A549 (cell line): ENCODE results near the gene NFATC2. TPM values are rescaled to one million over a fixed set of nuclear protein-coding genes. Genes with fewer than 3 reads are reported as not detected.

Source experiments
- ATAC-seq, 2 experiments: fragments of 200-7000 bp in 1 of 2; fragments of >200 bp in 1 of 2; cut with Nextera tagmentation in 1 of 2; cut with Tn5 transposase in 1 of 2; 3 replicates each; pipeline versions ENCODE4 v1.8.0 to v1.9.1; 2018 to 2020; ENCODE audit warnings: mild to moderate bottlenecking in 1 of 2, moderate library complexity in 1 of 2
- CTCF ChIA-PET: fragments of 300-600 bp; sonication (Branson Sonifier 250); formaldehyde crosslinking; extraction: SDS; loops from one replicate; lab custom pipeline; 2021; ENCODE audit warnings: antibody characterized with exemption, inconsistent platforms; lab: Yijun Ruan, JAX
- POLR2A ChIA-PET: fragments of 350-600 bp; formaldehyde crosslinking; extraction: SDS; loops from one replicate; lab custom pipeline; 2021; ENCODE audit warnings: antibody characterized with exemption, inconsistent platforms; lab: Yijun Ruan, JAX
- DNase-seq, 2 experiments: peaks; one replicate each; pipeline versions ENCODE4 v3.0.0 to v3.0.0-alpha.2; 2011 to 2016; ENCODE audit warnings: low read depth in 1 of 2, low spot score in 1 of 2
- FAIRE-seq: peaks from 2 replicates; lab custom pipeline; 2011; peaks lifted over from hg19 to GRCh38; lab: Jason Lieb, UNC
- H3K27ac ChIP-seq, 2 experiments: fragments of >200 bp; sonication (Bioruptor Twin); formaldehyde crosslinking; 3 replicates each; pipeline ENCODE4 v1.5.1; 2016 to 2017
- H3K4me1 ChIP-seq: fragments of >200 bp; sonication (Bioruptor Twin); formaldehyde crosslinking; 3 replicates; pipeline ENCODE4 v1.6.1; 2016
- H3K4me2 ChIP-seq: fragments of >200 bp; sonication (Bioruptor Twin); formaldehyde crosslinking; 3 replicates; pipeline ENCODE4 v1.6.1; 2016
- H3K4me3 ChIP-seq: fragments of >200 bp; sonication (Bioruptor Twin); formaldehyde crosslinking; 3 replicates; pipeline ENCODE4 v1.5.1; 2016
- H3K9me3 ChIP-seq: fragments of >200 bp; sonication (Bioruptor Twin); formaldehyde crosslinking; 3 replicates; pipeline ENCODE4 v1.6.1; 2016
- CBX2 ChIP-seq: fragments of 200-600 bp; sonication (generic); IDR thresholded peaks from 2 replicates; pipeline ENCODE4 v1.6.1; 2016; ENCODE audit warnings: low read depth, mild to moderate bottlenecking, borderline replicate concordance
- EHF ChIP-seq: fragments of 250-450 bp; sonication (Bioruptor Pico); IDR thresholded peaks from 2 replicates; pipeline ENCODE4 v1.5.0; 2020; ENCODE audit warnings: mild to moderate bottlenecking
- EP300 ChIP-seq, 2 experiments: fragments of >200 bp; sonication (Bioruptor Twin); formaldehyde crosslinking; IDR thresholded peaks; 2 replicates in 1 of 2; 3 replicates in 1 of 2; pipeline ENCODE4 v1.6.1; 2016 to 2017
- ESRRA ChIP-seq: fragments of 150-350 bp; IDR thresholded peaks from 2 replicates; pipeline ENCODE4 v1.6.1; 2014; ENCODE audit warnings: mild to moderate bottlenecking, low read length, borderline replicate concordance
- FOSB ChIP-seq: fragments of 250-450 bp; sonication (Bioruptor Pico); IDR thresholded peaks from 2 replicates; pipeline ENCODE4 v1.5.0; 2020; ENCODE audit warnings: mild to moderate bottlenecking, moderate library complexity
- FOSL2 ChIP-seq, 2 experiments: fragments of 450-650 bp in 1 of 2; fragments of >200 bp in 1 of 2; sonication (Bioruptor Twin) in 1 of 2; formaldehyde crosslinking; IDR thresholded peaks; 2 replicates each; pipeline versions ENCODE4 v1.5.0 to v1.6.1; 2016 to 2020; ENCODE audit warnings: mild to moderate bottlenecking in 1 of 2, moderate library complexity in 1 of 2
- FOXS1 ChIP-seq: fragments of 250-450 bp; sonication (Bioruptor Pico); IDR thresholded peaks from 2 replicates; pipeline ENCODE4 v1.5.0; 2020; ENCODE audit warnings: mild to moderate bottlenecking, moderate library complexity
- HDAC2 ChIP-seq: fragments of 200-600 bp; sonication (generic); IDR thresholded peaks from 2 replicates; pipeline ENCODE4 v1.6.1; 2016
- HOXA7 ChIP-seq: fragments of 250-450 bp; sonication (Bioruptor Pico); IDR thresholded peaks from 2 replicates; pipeline ENCODE4 v1.5.0; 2020; ENCODE audit warnings: mild to moderate bottlenecking, moderate library complexity
- HOXB13 ChIP-seq: fragments of 250-450 bp; sonication (Bioruptor Pico); IDR thresholded peaks from 2 replicates; pipeline ENCODE4 v1.5.0; 2020; ENCODE audit warnings: low read depth, mild to moderate bottlenecking, moderate library complexity
- HOXB5 ChIP-seq: fragments of 250-450 bp; sonication (Bioruptor Pico); IDR thresholded peaks from 2 replicates; pipeline ENCODE4 v1.5.0; 2020; ENCODE audit warnings: mild to moderate bottlenecking, moderate library complexity
- JUN ChIP-seq, 2 experiments: fragments of >200 bp; sonication (Bioruptor Twin); formaldehyde crosslinking; IDR thresholded peaks; 2 replicates in 1 of 2; 3 replicates in 1 of 2; pipeline ENCODE4 v1.6.1; 2016 to 2017
- JUNB ChIP-seq: fragments of >200 bp; sonication (Bioruptor Twin); formaldehyde crosslinking; IDR thresholded peaks from 2 replicates; pipeline ENCODE4 v1.6.1; 2016
- KDM1A ChIP-seq: fragments of 200-600 bp; sonication (generic); IDR thresholded peaks from 2 replicates; pipeline ENCODE4 v1.6.1; 2016; ENCODE audit warnings: low read depth, mild to moderate bottlenecking
- KDM5A ChIP-seq: fragments of 200-600 bp; sonication (generic); IDR thresholded peaks from 2 replicates; pipeline ENCODE4 v1.6.1; 2016; ENCODE audit warnings: antibody characterized with exemption, mild to moderate bottlenecking
- MAX ChIP-seq: IDR thresholded peaks from 2 replicates; pipeline ENCODE4 v1.6.1; 2012
- NFE2L2 ChIP-seq: fragments of 150-350 bp; conservative IDR thresholded peaks from 2 replicates; pipeline ENCODE4 v1.6.1; 2014; ENCODE audit warnings: low read length
- NPAS2 ChIP-seq: fragments of 250-450 bp; sonication (Bioruptor Pico); IDR thresholded peaks from 2 replicates; pipeline ENCODE4 v1.8.0; 2022; ENCODE audit warnings: mild to moderate bottlenecking, moderate library complexity, borderline replicate concordance
- NR3C1 ChIP-seq: fragments of >200 bp; sonication (Bioruptor Twin); formaldehyde crosslinking; IDR thresholded peaks from 3 replicates; pipeline ENCODE4 v1.6.1; 2017
- PHF8 ChIP-seq: fragments of 200-600 bp; sonication (generic); IDR thresholded peaks from 2 replicates; pipeline ENCODE4 v1.6.1; 2016; ENCODE audit warnings: low read depth, mild to moderate bottlenecking, antibody characterized with exemption, moderate library complexity, borderline replicate concordance
- POLR2AphosphoS2 ChIP-seq: conservative IDR thresholded peaks from 2 replicates; pipeline ENCODE4 v1.6.1; 2012; ENCODE audit warnings: low read length, improper control_type of control experiment, inconsistent platforms
- RCOR1 ChIP-seq: fragments of 150-350 bp; IDR thresholded peaks from 2 replicates; pipeline ENCODE4 v1.6.1; 2014; ENCODE audit warnings: antibody characterized with exemption, low read length, low read depth
- RFX5 ChIP-seq: fragments of 450-650 bp; IDR thresholded peaks from 2 replicates; pipeline ENCODE4 v1.7.1; 2014; ENCODE audit warnings: antibody characterized with exemption, mild to moderate bottlenecking, moderate library complexity
- RNF2 ChIP-seq: fragments of 200-600 bp; sonication (generic); IDR thresholded peaks from 2 replicates; pipeline ENCODE4 v1.6.1; 2016; ENCODE audit warnings: low read depth, mild to moderate bottlenecking, antibody characterized with exemption, moderate library complexity, borderline replicate concordance
- SMC3 ChIP-seq: fragments of >200 bp; sonication (Bioruptor Twin); formaldehyde crosslinking; IDR thresholded peaks from 3 replicates; pipeline ENCODE4 v1.6.1; 2018; ENCODE audit warnings: inconsistent platforms
- TFCP2L1 ChIP-seq: fragments of 250-450 bp; sonication (Bioruptor Pico); IDR thresholded peaks from 2 replicates; pipeline ENCODE4 v1.5.0; 2021; ENCODE audit warnings: mild to moderate bottlenecking
- ZC3H11A ChIP-seq: fragments of 450-650 bp; IDR thresholded peaks from 2 replicates; pipeline ENCODE4 v1.6.1; 2014; ENCODE audit warnings: antibody characterized with exemption, mild to moderate bottlenecking
- ZFP36 ChIP-seq: fragments of 450-650 bp; IDR thresholded peaks from 2 replicates; pipeline ENCODE4 v1.6.1; 2014; ENCODE audit warnings: borderline replicate concordance; ENCODE audit not compliant: partially characterized antibody
- WGBS: methylation state at CpG from one replicate; pipeline ENCODE4 v1.1.6; 2017; ENCODE audit errors: missing lambda C conversion rate; 5-methylcytosine and 5-hydroxymethylcytosine counted together
- polyA plus RNA-seq, 4 experiments: library from polyadenylated mRNA; depleted of rRNA in 3 of 4; stranded (reverse); fragments of >200 nt; fragmentation: RNase III in 1 of 4; extraction: RNeasy Plus Mini Kit Qiagen cat#74134 plus additional on column Dnase treatment in 1 of 4; gene quantifications; 2 replicates in 3 of 4; 3 replicates in 1 of 4; pipeline ENCODE4 v1.2.3, GENCODE V29; 2011 to 2017
- TF ChIP-seq, protein P1 (sequence below): fragments of 450-650 bp; IDR thresholded peaks from 2 replicates; pipeline ENCODE4 v1.6.1; 2014; ENCODE audit warnings: antibody characterized with exemption
- TF ChIP-seq, protein P2 (sequence below): IDR thresholded peaks from 2 replicates; pipeline ENCODE4 v1.6.1; 2012
- TF ChIP-seq, protein P3 (sequence below): fragments of 250-450 bp; sonication (Bioruptor Pico); IDR thresholded peaks from 2 replicates; pipeline ENCODE4 v1.5.0; 2020; ENCODE audit warnings: low read depth, mild to moderate bottlenecking, moderate library complexity

The NFATC2 gene
- polyA plus RNA-seq, 2 of the 4 experiments (the other 2 are of a cell fraction) = 0.75 to 1.6 TPM

DNA sequence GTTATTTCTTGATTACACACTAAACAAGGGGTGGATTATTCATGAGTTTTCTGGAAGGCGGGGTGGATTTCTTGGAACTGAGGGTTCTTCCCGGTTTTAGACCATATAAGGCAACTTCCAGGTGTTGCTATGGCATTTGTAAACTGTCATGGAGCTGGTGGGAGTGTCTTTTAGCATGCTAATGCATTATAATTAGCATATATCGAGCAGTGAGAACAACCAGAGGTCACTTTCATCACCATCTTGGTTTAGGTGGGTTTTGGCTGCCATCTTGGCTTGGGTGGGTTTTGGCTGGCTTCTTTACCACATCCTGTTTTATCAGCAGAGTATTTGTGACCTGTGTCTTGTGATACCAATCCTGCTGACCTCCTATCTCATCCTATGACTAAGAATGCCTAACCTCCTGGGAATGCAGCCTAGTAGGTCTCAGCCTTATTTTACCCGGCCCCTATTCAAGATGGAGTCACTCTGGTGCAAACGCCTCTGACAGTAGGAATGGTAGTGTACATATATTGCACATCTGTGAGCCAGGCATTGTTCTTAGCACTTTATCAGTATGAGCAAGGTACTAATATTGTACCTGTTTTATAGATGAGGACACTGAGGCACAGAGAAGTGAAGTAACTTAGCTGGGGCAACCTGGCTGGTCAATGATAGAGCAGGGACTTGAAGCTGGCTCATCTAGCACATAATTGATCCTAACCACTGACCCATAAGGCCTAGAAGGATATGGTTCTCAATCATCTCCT is 203.7 kb downstream of the NFATC2 start:
- TF ChIP-seq PHF8 = no peak
- no peak for TF ChIP-seq KDM1A
- TF ChIP-seq ESRRA = no peak
- no peak for TF ChIP-seq POLR2AphosphoS2
- TF ChIP-seq, protein P1, sequence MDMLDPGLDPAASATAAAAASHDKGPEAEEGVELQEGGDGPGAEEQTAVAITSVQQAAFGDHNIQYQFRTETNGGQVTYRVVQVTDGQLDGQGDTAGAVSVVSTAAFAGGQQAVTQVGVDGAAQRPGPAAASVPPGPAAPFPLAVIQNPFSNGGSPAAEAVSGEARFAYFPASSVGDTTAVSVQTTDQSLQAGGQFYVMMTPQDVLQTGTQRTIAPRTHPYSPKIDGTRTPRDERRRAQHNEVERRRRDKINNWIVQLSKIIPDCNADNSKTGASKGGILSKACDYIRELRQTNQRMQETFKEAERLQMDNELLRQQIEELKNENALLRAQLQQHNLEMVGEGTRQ = no peak
- peak; percentile 88 for TF ChIP-seq HOXB5 (CRISPR knock-in tag)
- TF ChIP-seq, protein P2, sequence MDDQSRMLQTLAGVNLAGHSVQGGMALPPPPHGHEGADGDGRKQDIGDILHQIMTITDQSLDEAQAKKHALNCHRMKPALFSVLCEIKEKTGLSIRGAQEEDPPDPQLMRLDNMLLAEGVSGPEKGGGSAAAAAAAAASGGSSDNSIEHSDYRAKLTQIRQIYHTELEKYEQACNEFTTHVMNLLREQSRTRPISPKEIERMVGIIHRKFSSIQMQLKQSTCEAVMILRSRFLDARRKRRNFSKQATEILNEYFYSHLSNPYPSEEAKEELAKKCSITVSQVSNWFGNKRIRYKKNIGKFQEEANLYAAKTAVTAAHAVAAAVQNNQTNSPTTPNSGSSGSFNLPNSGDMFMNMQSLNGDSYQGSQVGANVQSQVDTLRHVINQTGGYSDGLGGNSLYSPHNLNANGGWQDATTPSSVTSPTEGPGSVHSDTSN = no peak
- no peak for TF ChIP-seq JUN (IDR thresholded peaks at IDR 0.05)
- TF ChIP-seq EHF (CRISPR knock-in tag) = peak; percentile 39; the same call in 1 of the 2 replicates
- no peak for TF ChIP-seq FOSL2 (IDR thresholded peaks at IDR 0.05)
- TF ChIP-seq FOSL2 (CRISPR knock-in tag; IDR thresholded peaks at IDR 0.05) = no peak
- TF ChIP-seq ZC3H11A = no peak
- peak; percentile 83; the same call in 1 of the 2 replicates for TF ChIP-seq HOXB13 (CRISPR knock-in tag)
- no peak for TF ChIP-seq CBX2
- TF ChIP-seq RNF2 = no peak
- no peak for TF ChIP-seq MAX
- TF ChIP-seq RCOR1 = no peak
- TF ChIP-seq, protein P3, sequence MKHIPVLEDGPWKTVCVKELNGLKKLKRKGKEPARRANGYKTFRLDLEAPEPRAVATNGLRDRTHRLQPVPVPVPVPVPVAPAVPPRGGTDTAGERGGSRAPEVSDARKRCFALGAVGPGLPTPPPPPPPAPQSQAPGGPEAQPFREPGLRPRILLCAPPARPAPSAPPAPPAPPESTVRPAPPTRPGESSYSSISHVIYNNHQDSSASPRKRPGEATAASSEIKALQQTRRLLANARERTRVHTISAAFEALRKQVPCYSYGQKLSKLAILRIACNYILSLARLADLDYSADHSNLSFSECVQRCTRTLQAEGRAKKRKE (CRISPR knock-in tag) = peak; percentile 99
- no peak for TF ChIP-seq KDM5A
- no peak for TF ChIP-seq EP300 (IDR thresholded peaks at IDR 0.05)
- TF ChIP-seq NPAS2 = no peak
- no peak for TF ChIP-seq ZFP36
- peak; percentile 91; the same call in 1 of the 2 replicates for TF ChIP-seq FOXS1 (CRISPR knock-in tag)
- TF ChIP-seq NFE2L2 = no peak
- no peak for TF ChIP-seq NR3C1
- TF ChIP-seq SMC3 = no peak
- TF ChIP-seq FOSB (CRISPR knock-in tag) = peak; percentile 43; the same call in 1 of the 2 replicates
- TF ChIP-seq HDAC2 = no peak
- no peak for TF ChIP-seq HOXA7 (CRISPR knock-in tag)
- TF ChIP-seq RFX5 = no peak
- TF ChIP-seq JUNB = no peak
- no peak; the same call in 1 of the 2 replicates for TF ChIP-seq TFCP2L1 (CRISPR knock-in tag)
- TF ChIP-seq, all 56 proteins: peak for 6
- Histone ChIP-seq H3K9me3 (no peaks in the 10 kb centered on the region), H3K4me2 (no peak overlapping the region), H3K4me3 (no peak overlapping the region), H3K27ac (peak overlapping the region; percentile 47 to 60; a peak in 3 of 6 replicates), H3K4me1 (peaks cover 15% of the 10 kb centered on the region; the same call in 2 of the 3 replicates)
- DNase-seq = no peak
- ATAC-seq = no peak
- ChIA-PET CTCF (interaction anchor here (0.6 to 1.7 kb wide), 3 partner anchors 32 to 351 kb away, joined by 3 to 6 read pairs (median 4); no protein-coding TSS in a partner anchor), POLR2A (no interaction called here)
- 55% methylated on average over 5 of the region's 5 CpGs for WGBS
- FAIRE-seq = no peak
